CD4-positive, CD25-positive, alpha-beta regulatory T cell (primary cell): ENCODE results near the gene CNGB1. TPM values are rescaled to one million over a fixed set of nuclear protein-coding genes. Genes with fewer than 3 reads are reported as not detected.

ENCODE experiments used
- ATAC-seq, 2 donors: fragments of 150-1000 bp; cut with Tn5 transposase; one replicate each; pipeline ENCODE4 v1.10.0; 2021; ENCODE audit warnings: low read depth in 2 of 2, moderate number of reproducible peaks in 2 of 2, moderate library complexity in 1 of 2
- DNase-seq, 3 donors: peaks; one replicate each; pipeline versions ENCODE4 v3.0.0 to v3.0.0-alpha.2; 2012 to 2022; ENCODE audit warnings: mixed read lengths in 1 of 3
- H3K27ac ChIP-seq: one replicate; pipeline ENCODE4 v1.7.0; 2013; ENCODE audit warnings: mild to moderate bottlenecking, low read length; ENCODE audit not compliant: insufficient read depth, poor library complexity, severe bottlenecking
- H3K27me3 ChIP-seq: one replicate; pipeline ENCODE4 v1.7.0; 2013; ENCODE audit warnings: low read length; ENCODE audit not compliant: control insufficient read depth, insufficient read depth
- H3K36me3 ChIP-seq: one replicate; pipeline ENCODE4 v1.7.0; 2013; ENCODE audit warnings: mild to moderate bottlenecking, low read length, moderate library complexity; ENCODE audit not compliant: control insufficient read depth, insufficient read depth
- H3K4me1 ChIP-seq: 2 replicates; pipeline ENCODE4 v1.7.0; 2013; ENCODE audit warnings: mild to moderate bottlenecking, low read length; ENCODE audit not compliant: insufficient read depth, control insufficient read depth, poor library complexity, severe bottlenecking
- H3K4me3 ChIP-seq: one replicate; pipeline ENCODE4 v1.7.0; 2013; ENCODE audit warnings: low read depth, mild to moderate bottlenecking, low read length, moderate library complexity
- H3K9me3 ChIP-seq, 2 experiments: 1 replicate in 1 of 2; 2 replicates in 1 of 2; pipeline ENCODE4 v1.7.0; 2013; ENCODE audit warnings: low read length in 2 of 2, mild to moderate bottlenecking in 1 of 2, moderate library complexity in 1 of 2; ENCODE audit not compliant: control insufficient read depth in 2 of 2
- H3K27ac Mint-ChIP-seq, 3 donors: one replicate each; pipeline ENCODE4 v1.8.0; 2020 to 2022; ENCODE audit warnings: mild to moderate bottlenecking in 3 of 3, mixed read lengths in 3 of 3, moderate library complexity in 2 of 3
- H3K27me3 Mint-ChIP-seq: one replicate; pipeline ENCODE4 v1.8.0; 2022; ENCODE audit warnings: mild to moderate bottlenecking, mixed read lengths
- H3K36me3 Mint-ChIP-seq: one replicate; pipeline ENCODE4 v1.8.0; 2020; ENCODE audit warnings: mixed read lengths
- H3K4me1 Mint-ChIP-seq, 4 donors: one replicate each; pipeline ENCODE4 v1.8.0; 2020 to 2022; ENCODE audit warnings: mixed read lengths in 4 of 4, mild to moderate bottlenecking in 1 of 4
- H3K4me3 Mint-ChIP-seq, 4 donors: one replicate each; pipeline ENCODE4 v1.8.0; 2020 to 2022; ENCODE audit warnings: mild to moderate bottlenecking in 4 of 4, mixed read lengths in 4 of 4, moderate library complexity in 3 of 4
- H3K9me3 Mint-ChIP-seq, 7 donors: one replicate each; pipeline ENCODE4 v1.8.0; 2020 to 2022; ENCODE audit warnings: mixed read lengths in 7 of 7, mild to moderate bottlenecking in 3 of 7, moderate library complexity in 2 of 7
- polyA plus RNA-seq, 4 donors: library from polyadenylated mRNA; unstranded; fragments of 300-500 nt; fragmentation: Illumina TruSeq; gene quantifications; one replicate each; pipeline ENCODE4 v1.2.3, GENCODE V29; 2021
- total RNA-seq: library from RNA; stranded (reverse); gene quantifications from one replicate; pipeline ENCODE4 v1.2.3, GENCODE V29; 2022

CNGB1 gene
- total and polyA plus RNA-seq, 5 donors from 2014 or later: not detected

- ATAC-seq: no peak
- Histone ChIP-seq H3K36me3 (no peaks in the 10 kb centered on the region), H3K4me3 (no peak overlapping the region), H3K4me1 (no peaks in the 10 kb centered on the region), H3K27ac (no peak overlapping the region), H3K9me3 (no peaks in the 10 kb centered on the region), H3K27me3 (no peaks in the 10 kb centered on the region)
- Mint-ChIP-seq H3K9me3 (no peaks in the 10 kb centered on the region), H3K27me3 (peaks cover 13% of the 10 kb centered on the region), H3K27ac (no peak overlapping the region), H3K36me3 (no peaks in the 10 kb centered on the region), H3K4me3 (no peak overlapping the region), H3K4me1 (no peaks in the 10 kb centered on the region)
- no peak for DNase-seq
Measured at GRCh38 chr16:57939872-57940224, 31.1 kb downstream of the CNGB1 start.

GRCh38 chr16:57938936-57939871 lies 31.7 kb downstream of the CNGB1 start:
- DNase-seq (no peak), ATAC-seq (no peak)
- no peaks in the 10 kb centered on the region for H3K27me3 ChIP-seq

GRCh38 chr16:57938484-57938883 lies 32.4 kb downstream of the CNGB1 start:
- no peaks in the 10 kb centered on the region for H3K4me1 Mint-ChIP-seq
- no peak overlapping the region for H3K27ac Mint-ChIP-seq
- DNase-seq (no peak), ATAC-seq (no peak)
- Histone ChIP-seq H3K27me3 (no peaks in the 10 kb centered on the region), H3K4me3 (no peak overlapping the region), H3K4me1 (no peaks in the 10 kb centered on the region), H3K27ac (no peak overlapping the region), H3K36me3 (no peaks in the 10 kb centered on the region), H3K9me3 (no peaks in the 10 kb centered on the region)
- H3K4me3 Mint-ChIP-seq: no peak overlapping the region
- peaks cover 13% of the 10 kb centered on the region for H3K27me3 Mint-ChIP-seq
- no peaks in the 10 kb centered on the region for H3K9me3 Mint-ChIP-seq
- H3K36me3 Mint-ChIP-seq: no peaks in the 10 kb centered on the region

More at GRCh38 chr16:57938936-57939871, 31.7 kb downstream of the CNGB1 start:
- peaks cover 13% of the 10 kb centered on the region for H3K27me3 Mint-ChIP-seq
- Histone ChIP-seq H3K36me3 (no peaks in the 10 kb centered on the region), H3K4me3 (no peak overlapping the region), H3K27ac (no peak overlapping the region), H3K4me1 (no peaks in the 10 kb centered on the region), H3K9me3 (no peaks in the 10 kb centered on the region)
- H3K9me3 Mint-ChIP-seq: no peaks in the 10 kb centered on the region
- peak overlapping the region in 1 of 3 donors; percentile 42 for H3K27ac Mint-ChIP-seq
- H3K4me1 Mint-ChIP-seq: no peaks in the 10 kb centered on the region
- H3K4me3 Mint-ChIP-seq: no peak overlapping the region
- no peaks in the 10 kb centered on the region for H3K36me3 Mint-ChIP-seq

GRCh38 chr16:57937861-57938260 lies 33.1 kb downstream of the CNGB1 start:
- no peaks in the 10 kb centered on the region for H3K4me1 ChIP-seq
- peaks cover 13% of the 10 kb centered on the region for H3K27me3 Mint-ChIP-seq
- no peaks in the 10 kb centered on the region for H3K27me3 ChIP-seq
- H3K4me1 Mint-ChIP-seq: no peaks in the 10 kb centered on the region
- DNase-seq (no peak), ATAC-seq (no peak)
- H3K36me3 Mint-ChIP-seq: no peaks in the 10 kb centered on the region
- H3K27ac ChIP-seq: no peak overlapping the region
- H3K9me3 Mint-ChIP-seq: peaks cover 0 to 1% (median 0%) of the 10 kb centered on the region in 7 donors
- no peak overlapping the region for H3K27ac Mint-ChIP-seq
- no peak overlapping the region for H3K4me3 ChIP-seq
- no peaks in the 10 kb centered on the region for H3K9me3 ChIP-seq
- no peaks in the 10 kb centered on the region for H3K36me3 ChIP-seq
- H3K4me3 Mint-ChIP-seq: no peak overlapping the region

GRCh38 chr16:57935904-57936303 lies 35.0 kb downstream of the CNGB1 start:
- no peaks in the 10 kb centered on the region for H3K36me3 Mint-ChIP-seq
- no peak for DNase-seq
- H3K4me3 ChIP-seq: no peak overlapping the region
- H3K36me3 ChIP-seq: no peaks in the 10 kb centered on the region
- H3K27ac Mint-ChIP-seq: no peak overlapping the region
- H3K4me3 Mint-ChIP-seq: no peak overlapping the region
- H3K9me3 Mint-ChIP-seq: peaks cover 0 to 1% (median 0%) of the 10 kb centered on the region in 7 donors
- no peaks in the 10 kb centered on the region for H3K4me1 Mint-ChIP-seq
- no peaks in the 10 kb centered on the region for H3K27me3 ChIP-seq
- ATAC-seq: no peak
- peaks cover 7% of the 10 kb centered on the region for H3K27me3 Mint-ChIP-seq
- H3K4me1 ChIP-seq: no peaks in the 10 kb centered on the region
- H3K9me3 ChIP-seq: no peaks in the 10 kb centered on the region
- H3K27ac ChIP-seq: no peak overlapping the region

GRCh38 chr16:57930533-57930932 lies 40.4 kb downstream of the CNGB1 start:
- ATAC-seq (no peak), DNase-seq (no peak)
- H3K36me3 ChIP-seq: no peaks in the 10 kb centered on the region
- H3K9me3 Mint-ChIP-seq: peaks cover 0 to 3% (median 0%) of the 10 kb centered on the region in 7 donors
- no peaks in the 10 kb centered on the region for H3K9me3 ChIP-seq
- H3K27me3 ChIP-seq: no peaks in the 10 kb centered on the region
- no peak overlapping the region for H3K4me3 ChIP-seq
- H3K27ac ChIP-seq: no peak overlapping the region
- no peaks in the 10 kb centered on the region for H3K4me1 Mint-ChIP-seq
- H3K4me1 ChIP-seq: no peaks in the 10 kb centered on the region
- H3K27me3 Mint-ChIP-seq: peaks cover 13% of the 10 kb centered on the region
- no peak overlapping the region for H3K4me3 Mint-ChIP-seq
- H3K36me3 Mint-ChIP-seq: no peaks in the 10 kb centered on the region
- no peak overlapping the region for H3K27ac Mint-ChIP-seq

- no peaks in the 10 kb centered on the region for H3K27me3 ChIP-seq
- DNase-seq (no peak), ATAC-seq (no peak)
- peaks cover 0 to 3% (median 0%) of the 10 kb centered on the region in 7 donors for H3K9me3 Mint-ChIP-seq
- no peak overlapping the region for H3K4me3 Mint-ChIP-seq
- no peak overlapping the region for H3K4me3 ChIP-seq
- no peak overlapping the region for H3K27ac Mint-ChIP-seq
- no peaks in the 10 kb centered on the region for H3K4me1 Mint-ChIP-seq
- H3K4me1 ChIP-seq: no peaks in the 10 kb centered on the region
- H3K36me3 ChIP-seq: no peaks in the 10 kb centered on the region
- H3K27me3 Mint-ChIP-seq: peaks cover 16% of the 10 kb centered on the region
- H3K9me3 ChIP-seq: no peaks in the 10 kb centered on the region
- no peaks in the 10 kb centered on the region for H3K36me3 Mint-ChIP-seq
- H3K27ac ChIP-seq: no peak overlapping the region
Measured at GRCh38 chr16:57929250-57929649, 41.7 kb downstream of the CNGB1 start.

- Mint-ChIP-seq H3K27me3 (peaks cover 28% of the 10 kb centered on the region), H3K4me3 (no peak overlapping the region), H3K4me1 (no peaks in the 10 kb centered on the region), H3K36me3 (no peaks in the 10 kb centered on the region), H3K9me3 (peaks cover 0 to 1% (median 0%) of the 10 kb centered on the region in 7 donors), H3K27ac (no peak overlapping the region)
- ATAC-seq: no peak
- no peaks in the 10 kb centered on the region for H3K36me3 ChIP-seq
- no peak for DNase-seq
- H3K27ac ChIP-seq: no peak overlapping the region
- H3K4me3 ChIP-seq: no peak overlapping the region
- no peaks in the 10 kb centered on the region for H3K27me3 ChIP-seq
- H3K9me3 ChIP-seq: no peaks in the 10 kb centered on the region
- H3K4me1 ChIP-seq: no peaks in the 10 kb centered on the region
Measured at GRCh38 chr16:57926041-57926440, 44.9 kb downstream of the CNGB1 start.
